ENCODE measurements around the gene ACER3. TPM values are rescaled to one million over a fixed set of nuclear protein-coding genes. Genes with fewer than 3 reads are reported as not detected.
"Not testable (repeated sequence)": the region's sequence is repeated elsewhere in the genome, so short reads cannot be mapped to it uniquely, and the experiment has no call there.

The ACER3 gene
- total and polyA plus RNA-seq, 5 experiments from 2014 or later = 3.1 to 7.8 (median 6.3) TPM

GRCh38 chr11:77055101-77055561 is 194.4 kb downstream of the ACER3 start:
- H3K9me3 Mint-ChIP-seq = peaks cover 0 to 16% (median 3%) of the 10 kb centered on the region in 9 donors
- no peak for DNase-seq
- peaks cover 0 to 4% (median 4%) of the 10 kb centered on the region in 3 donors for H3K36me3 Mint-ChIP-seq
- POLR2A ChIA-PET = interaction anchor here (1.4 kb wide), 1 partner anchor 26 kb away, joined by 3 read pairs; no protein-coding TSS in a partner anchor
- H3K4me1 Mint-ChIP-seq = no peaks in the 10 kb centered on the region
- no peaks in the 10 kb centered on the region for H3K27me3 Mint-ChIP-seq
- no peak overlapping the region for H3K4me3 Mint-ChIP-seq
- no peak for ATAC-seq
- H3K27ac Mint-ChIP-seq = no peak overlapping the region

GRCh38 chr11:77055913-77056312 is 195.2 kb downstream of the ACER3 start:
- Mint-ChIP-seq H3K4me1 (no peaks in the 10 kb centered on the region), H3K27me3 (no peaks in the 10 kb centered on the region), H3K4me3 (no peak overlapping the region), H3K36me3 (peaks cover 0 to 4% (median 4%) of the 10 kb centered on the region in 3 donors), H3K27ac (no peak overlapping the region), H3K9me3 (peaks cover 0 to 16% (median 3%) of the 10 kb centered on the region in 9 donors)
- no peak for ATAC-seq
- no peak for DNase-seq
- POLR2A ChIA-PET = interaction anchor here (1.4 kb wide), 1 partner anchor 26 kb away, joined by 3 read pairs; no protein-coding TSS in a partner anchor

GRCh38 chr11:77056814-77057402 is 196.2 kb downstream of the ACER3 start:
- Mint-ChIP-seq H3K4me1 (no peaks in the 10 kb centered on the region), H3K9me3 (peaks cover 0 to 16% (median 5%) of the 10 kb centered on the region in 9 donors), H3K27me3 (no peaks in the 10 kb centered on the region), H3K27ac (no peak overlapping the region), H3K4me3 (no peak overlapping the region), H3K36me3 (peaks cover 0 to 4% (median 4%) of the 10 kb centered on the region in 3 donors)
- no peak for DNase-seq
- POLR2A ChIA-PET = no interaction called here
- ATAC-seq = no peak

- Mint-ChIP-seq H3K27me3 (no peaks in the 10 kb centered on the region), H3K36me3 (peaks cover 0 to 4% (median 4%) of the 10 kb centered on the region in 3 donors), H3K4me3 (no peak overlapping the region), H3K4me1 (no peaks in the 10 kb centered on the region), H3K9me3 (peaks cover 0 to 16% (median 5%) of the 10 kb centered on the region in 9 donors), H3K27ac (no peak overlapping the region)
- DNase-seq (no peak), ATAC-seq (no peak)
- POLR2A ChIA-PET = interaction anchor here (1.3 kb wide), 1 partner anchor 11 kb away, joined by 3 read pairs; no protein-coding TSS in a partner anchor
Observed at GRCh38 chr11:77057938-77058474, 197.3 kb downstream of the ACER3 start.

- Mint-ChIP-seq H3K9me3 (peaks cover 0 to 16% (median 5%) of the 10 kb centered on the region in 9 donors), H3K4me3 (no peak overlapping the region), H3K27ac (no peak overlapping the region), H3K27me3 (no peaks in the 10 kb centered on the region), H3K4me1 (no peaks in the 10 kb centered on the region), H3K36me3 (peaks cover 0 to 4% (median 4%) of the 10 kb centered on the region in 3 donors)
- POLR2A ChIA-PET = interaction anchor here (1.3 kb wide), 1 partner anchor 12 kb away, joined by 3 read pairs; no protein-coding TSS in a partner anchor
- ATAC-seq (no peak), DNase-seq (no peak)
Observed at GRCh38 chr11:77058900-77059299, 198.2 kb downstream of the ACER3 start.

GRCh38 chr11:77059806-77060205 is 199.1 kb downstream of the ACER3 start:
- H3K36me3 Mint-ChIP-seq = peaks cover 0 to 4% (median 4%) of the 10 kb centered on the region in 3 donors
- DNase-seq (no peak), ATAC-seq (no peak)
- H3K4me3 Mint-ChIP-seq = no peak overlapping the region
- no peaks in the 10 kb centered on the region for H3K4me1 Mint-ChIP-seq
- H3K27ac Mint-ChIP-seq = no peak overlapping the region
- H3K27me3 Mint-ChIP-seq = no peaks in the 10 kb centered on the region
- peaks cover 0 to 16% (median 5%) of the 10 kb centered on the region in 9 donors for H3K9me3 Mint-ChIP-seq
- POLR2A ChIA-PET = no interaction called here

- Mint-ChIP-seq H3K4me3 (no peak overlapping the region), H3K4me1 (no peaks in the 10 kb centered on the region), H3K27me3 (no peaks in the 10 kb centered on the region), H3K9me3 (peaks cover 0 to 16% (median 5%) of the 10 kb centered on the region in 9 donors), H3K36me3 (peaks cover 0 to 4% (median 4%) of the 10 kb centered on the region in 3 donors), H3K27ac (no peak overlapping the region)
- ATAC-seq (no peak), DNase-seq (no peak)
- POLR2A ChIA-PET = no interaction called here
Observed at GRCh38 chr11:77060234-77060633, 199.5 kb downstream of the ACER3 start.

- peaks cover 0 to 11% (median 5%) of the 10 kb centered on the region in 9 donors for H3K9me3 Mint-ChIP-seq
- POLR2A ChIA-PET = interaction anchor here (0.6 kb wide), 1 partner anchor 12 kb away, joined by 3 read pairs; no protein-coding TSS in a partner anchor
- H3K4me3 Mint-ChIP-seq, H3K4me1 Mint-ChIP-seq, DNase-seq, ATAC-seq, H3K36me3 Mint-ChIP-seq, H3K27ac Mint-ChIP-seq, H3K27me3 Mint-ChIP-seq: not testable (repeated sequence)
Observed at GRCh38 chr11:77061258-77061657, 200.5 kb downstream of the ACER3 start.

- DNase-seq = no peak
- POLR2A ChIA-PET = interaction anchor here (0.8 kb wide), 1 partner anchor 12 kb away, joined by 3 read pairs; no protein-coding TSS in a partner anchor
- Mint-ChIP-seq H3K4me1 (peaks cover 8 to 16% (median 11%) of the 10 kb centered on the region in 4 donors), H3K36me3 (no peaks in the 10 kb centered on the region), H3K27me3 (no peaks in the 10 kb centered on the region), H3K27ac (no peak overlapping the region), H3K4me3 (peak overlapping the region in 1 of 10 donors; percentile 0), H3K9me3 (peaks cover 0 to 4% (median 0%) of the 10 kb centered on the region in 9 donors)
- no peak for ATAC-seq
Observed at GRCh38 chr11:77062924-77063323, 202.2 kb downstream of the ACER3 start.

GRCh38 chr11:77063407-77063806 is 202.7 kb downstream of the ACER3 start:
- peak overlapping the region in 1 of 10 donors; percentile 0 for H3K4me3 Mint-ChIP-seq
- POLR2A ChIA-PET = interaction anchor here (0.8 to 1.1 kb wide), 2 partner anchors 12 to 16 kb away, joined by 3 read pairs; no protein-coding TSS in a partner anchor
- H3K27ac Mint-ChIP-seq = no peak overlapping the region
- H3K27me3 Mint-ChIP-seq = no peaks in the 10 kb centered on the region
- peaks cover 12 to 20% (median 14%) of the 10 kb centered on the region in 4 donors for H3K4me1 Mint-ChIP-seq
- ATAC-seq (no peak), DNase-seq (no peak)
- H3K9me3 Mint-ChIP-seq = peaks cover 0 to 4% (median 0%) of the 10 kb centered on the region in 9 donors
- no peaks in the 10 kb centered on the region for H3K36me3 Mint-ChIP-seq

- DNase-seq (no peak), ATAC-seq (no peak)
- H3K9me3 Mint-ChIP-seq = peaks cover 0 to 4% (median 0%) of the 10 kb centered on the region in 9 donors
- POLR2A ChIA-PET = interaction anchor here (1.1 to 2.7 kb wide), 3 partner anchors 16 to 27 kb away, joined by 3 to 17 read pairs (median 6); no protein-coding TSS in a partner anchor
- H3K27ac Mint-ChIP-seq = no peak overlapping the region
- H3K36me3 Mint-ChIP-seq = no peaks in the 10 kb centered on the region
- no peaks in the 10 kb centered on the region for H3K27me3 Mint-ChIP-seq
- H3K4me3 Mint-ChIP-seq = no peak overlapping the region
- H3K4me1 Mint-ChIP-seq = peaks cover 13 to 25% (median 18%) of the 10 kb centered on the region in 4 donors
Observed at GRCh38 chr11:77063861-77064260, 203.1 kb downstream of the ACER3 start.

- POLR2A ChIA-PET = interaction anchor here (1.1 to 2.7 kb wide), 4 partner anchors 17 to 26 kb away, joined by 3 to 17 read pairs (median 4); no protein-coding TSS in a partner anchor
- H3K4me3 Mint-ChIP-seq = peak overlapping the region in 8 of 10 donors; percentile 24 to 94 (median 43)
- DNase-seq = no peak
- H3K27me3 Mint-ChIP-seq = no peaks in the 10 kb centered on the region
- H3K4me1 Mint-ChIP-seq = peaks cover 13 to 34% (median 23%) of the 10 kb centered on the region in 4 donors
- peak overlapping the region in 6 of 10 donors; percentile 13 to 75 (median 60) for H3K27ac Mint-ChIP-seq
- ATAC-seq = no peak
- H3K9me3 Mint-ChIP-seq = peaks cover 0 to 4% (median 0%) of the 10 kb centered on the region in 9 donors
- no peaks in the 10 kb centered on the region for H3K36me3 Mint-ChIP-seq
Observed at GRCh38 chr11:77064648-77065217, 204.0 kb downstream of the ACER3 start.
